Heart left ventricle (tissue), 13 donors: Measurements from ENCODE around the gene COPG2.
A peak's percentile ranks its signal among the peaks of the same experiment; 100 is the strongest.

ENCODE experiments used
- POLR2A ChIP-seq, 2 donors: fragments of 450-650 bp; IDR thresholded peaks; one replicate each; pipeline ENCODE4 v1.6.1; 2017; ENCODE audit warnings: antibody characterized with exemption in 2 of 2, mild to moderate bottlenecking in 2 of 2, moderate library complexity in 2 of 2
- TF ChIP-seq, protein P1 (sequence below), 12 donors: fragments of 200-600 bp; sonication (generic) in 4 of 12; IDR thresholded peaks; one replicate each; pipeline versions ENCODE4 v1.5.0 to v1.8.0; 2018 to 2022; ENCODE audit warnings: antibody characterized with exemption in 12 of 12, mild to moderate bottlenecking in 5 of 12
- donor health status: ischemic (EF 13 %, LVEDD 7.1; RV severe dilation, severe dysfunction).
- donor health status: DM: no; HTN: yes; CAD: no.
- donor health status: DM: no; HTN: no; CAD: no.
- donor health status: ischemic (EF 25% LVEDD 6.9; RV normal size, moderate dysfunction).
- donor health status: ischemic (EF 25% LVEDD 5.7; RV mildly dilated, moderate dysfunction).
- donor health status: ischemic (EF 35%, LVEDD 5.7; RV mildly dilated, moderate dysfunction).
- donor health status: nonischemic (EF 11% LVEDD 7.7; RV severe dilation, severe dysfunction).
- donor health status: DM: yes; HTN: yes; CAD: no.
- donor health status: PGD.
- donor health status: ischemic (EF 29% LVEDD 5.4; RV normal size, mild dysfunction).
- donor health status: nonischemic (EF 23%, LVEDD 6.1; RV moderate dilation, normal function).

DNA sequence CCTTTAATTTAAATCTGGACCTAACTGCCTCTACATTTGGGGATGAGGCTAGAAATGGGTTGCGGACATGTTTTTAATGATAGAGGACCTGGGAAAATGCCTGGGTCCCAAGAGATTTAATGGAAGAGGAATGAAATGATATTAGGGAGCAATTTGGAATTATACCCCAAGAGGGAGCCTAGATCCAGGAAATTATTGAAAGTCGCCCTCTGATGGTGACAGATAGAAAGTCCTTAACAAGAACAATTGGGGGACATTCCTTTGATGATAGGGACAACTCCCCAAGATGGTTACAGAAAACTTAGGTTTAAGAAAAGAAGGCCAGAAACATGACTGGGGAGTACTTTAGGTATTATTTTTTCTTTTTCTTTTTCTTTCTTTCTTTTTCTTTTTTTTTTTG, 27.3 kb upstream of the COPG2 start:
- TF ChIP-seq, protein P1, sequence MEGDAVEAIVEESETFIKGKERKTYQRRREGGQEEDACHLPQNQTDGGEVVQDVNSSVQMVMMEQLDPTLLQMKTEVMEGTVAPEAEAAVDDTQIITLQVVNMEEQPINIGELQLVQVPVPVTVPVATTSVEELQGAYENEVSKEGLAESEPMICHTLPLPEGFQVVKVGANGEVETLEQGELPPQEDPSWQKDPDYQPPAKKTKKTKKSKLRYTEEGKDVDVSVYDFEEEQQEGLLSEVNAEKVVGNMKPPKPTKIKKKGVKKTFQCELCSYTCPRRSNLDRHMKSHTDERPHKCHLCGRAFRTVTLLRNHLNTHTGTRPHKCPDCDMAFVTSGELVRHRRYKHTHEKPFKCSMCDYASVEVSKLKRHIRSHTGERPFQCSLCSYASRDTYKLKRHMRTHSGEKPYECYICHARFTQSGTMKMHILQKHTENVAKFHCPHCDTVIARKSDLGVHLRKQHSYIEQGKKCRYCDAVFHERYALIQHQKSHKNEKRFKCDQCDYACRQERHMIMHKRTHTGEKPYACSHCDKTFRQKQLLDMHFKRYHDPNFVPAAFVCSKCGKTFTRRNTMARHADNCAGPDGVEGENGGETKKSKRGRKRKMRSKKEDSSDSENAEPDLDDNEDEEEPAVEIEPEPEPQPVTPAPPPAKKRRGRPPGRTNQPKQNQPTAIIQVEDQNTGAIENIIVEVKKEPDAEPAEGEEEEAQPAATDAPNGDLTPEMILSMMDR (IDR thresholded peaks at IDR 0.05): peak; percentile 9 to 55 (median 39)
- TF ChIP-seq POLR2A (IDR thresholded peaks at IDR 0.05): no peak
